H1 (cell line): ENCODE data around the gene RPL21. TPM values are rescaled to one million over a fixed set of nuclear protein-coding genes. Genes with fewer than 3 reads are reported as not detected.

Experiments used
- CREB1 ChIP-seq: IDR thresholded peaks from 2 replicates; pipeline ENCODE4 v1.6.1; 2012; ENCODE audit warnings: inconsistent platforms
- RNF2 ChIP-seq: fragments of 200-900, 300-1000 bp; sonication (generic); IDR thresholded peaks from 2 replicates; pipeline ENCODE4 v1.7.1; 2016; ENCODE audit warnings: borderline replicate concordance, low read depth, mild to moderate bottlenecking, antibody characterized with exemption, low read length; ENCODE audit not compliant: poor library complexity, severe bottlenecking; ENCODE audit errors: missing control alignments
- TAF7 ChIP-seq: optimal IDR thresholded peaks from 2 replicates; pipeline ENCODE3; 2011; ENCODE audit warnings: low read depth, mild to moderate bottlenecking, inconsistent platforms, low read length, moderate library complexity, borderline replicate concordance
- polyA plus RNA-seq, 7 experiments: library from polyadenylated mRNA; depleted of rRNA in 3 of 7; stranded (reverse) in 5 of 7; unstranded in 2 of 7; fragments of >200 nt in 5 of 7; fragments of 200-250 nt in 2 of 7; gene quantifications; 1 replicate in 5 of 7; 2 replicates in 1 of 7; 4 replicates in 1 of 7; pipeline versions ENCODE4 v1.2.1 to v1.2.3, GENCODE V29; 2011 to 2013; ENCODE audit warnings: missing spikeins in 2 of 7, mixed read lengths in 2 of 7
- total RNA-seq: library from RNA; stranded (reverse); fragmentation: NEBNext Ultra II Directional; extraction: Animal tissue kit (Norgen Biotek cat#: 25700); gene quantifications from 2 replicates; pipeline ENCODE4 v1.2.1, GENCODE V29; 2021

The RPL21 gene
- total and polyA plus RNA-seq, 2 of the 8 experiments (the other 6 are each of a cell fraction or from before 2014, with no cell fraction given), result 624 to 1,283 TPM

- no peak for TF ChIP-seq RNF2
- no peak for TF ChIP-seq CREB1
- no peak for TF ChIP-seq TAF7
Measured at GRCh38 chr13:27264648-27265047, 13.3 kb downstream of the RPL21 start (continued).
